Measurements from ENCODE around the gene SEC24D.

The SEC24D gene

GRCh38 chr4:118711052-118711451 lies 124.9 kb downstream of the SEC24D start:
- no peak for DNase-seq

- DNase-seq, result no peak
Observed at GRCh38 chr4:118703118-118703517, 132.8 kb downstream of the SEC24D start.

- DNase-seq, result peak; percentile 95
Observed at GRCh38 chr4:118684873-118685811, 150.8 kb downstream of the SEC24D start, which contains the start of gene METTL14. TSS of gene METTL14 (plus strand) at chr4:118685392. CDS start at chr4:118685535, 143 bp downstream.

GRCh38 chr4:118683513-118683912 lies 152.4 kb downstream of the SEC24D start:
- no peak for DNase-seq

- no peak for DNase-seq
Observed at GRCh38 chr4:118682928-118683327, 153.0 kb downstream of the SEC24D start.

- peak; percentile 57 for DNase-seq
Observed at GRCh38 chr4:118680808-118681207, 155.1 kb downstream of the SEC24D start.

GRCh38 chr4:118676128-118676527 lies 159.8 kb downstream of the SEC24D start:
- no peak for DNase-seq
